IPS-15b (cell line): ENCODE measurements around the gene RITA1.

ENCODE experiments used
- H3K27me3 ChIP-seq: one replicate; pipeline ENCODE4 v1.6.1; 2013; ENCODE audit warnings: low read length; ENCODE audit not compliant: control insufficient read depth, insufficient read depth
- H3K36me3 ChIP-seq: one replicate; pipeline ENCODE4 v1.6.1; 2013; ENCODE audit warnings: low read length; ENCODE audit not compliant: control insufficient read depth, insufficient read depth
- H3K4me1 ChIP-seq: one replicate; pipeline ENCODE4 v1.6.1; 2013; ENCODE audit warnings: mild to moderate bottlenecking, low read length; ENCODE audit not compliant: control insufficient read depth, insufficient read depth
- H3K4me3 ChIP-seq: one replicate; pipeline ENCODE4 v1.5.1; 2013; ENCODE audit warnings: low read depth, low read length
- H3K9ac ChIP-seq: one replicate; pipeline ENCODE4 v1.6.1; 2013; ENCODE audit warnings: low read depth, mild to moderate bottlenecking, low read length
- H3K9me3 ChIP-seq: one replicate; pipeline ENCODE4 v1.6.1; 2013; ENCODE audit warnings: mild to moderate bottlenecking, low read length; ENCODE audit not compliant: control insufficient read depth, insufficient read depth

RITA1 gene

DNA sequence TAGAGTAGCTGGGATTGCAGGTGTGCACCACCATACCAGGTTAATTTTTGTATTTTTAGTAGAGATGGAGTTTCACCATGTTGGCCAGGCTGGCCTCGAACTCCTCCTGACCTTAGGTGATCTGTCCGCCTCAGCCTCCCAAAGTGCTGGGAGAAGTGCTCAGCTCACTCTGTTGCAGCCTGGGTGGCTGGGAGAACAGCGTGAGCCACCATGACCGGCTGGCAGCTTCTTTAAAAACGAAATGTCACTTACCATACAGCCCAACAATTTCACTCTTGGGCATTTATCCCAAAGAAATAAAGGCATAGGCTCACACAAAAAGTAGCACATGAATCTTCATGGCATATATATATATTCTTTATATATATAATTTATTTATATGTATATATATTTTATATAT is 40.7 kb upstream of the RITA1 start:
- H3K4me3 ChIP-seq: no peak overlapping the region
- peaks cover 1% of the 10 kb centered on the region for H3K27me3 ChIP-seq
- H3K4me1 ChIP-seq: peaks cover 4% of the 10 kb centered on the region
- no peaks in the 10 kb centered on the region for H3K36me3 ChIP-seq
- H3K9me3 ChIP-seq: no peaks in the 10 kb centered on the region
- no peak overlapping the region for H3K9ac ChIP-seq

DNA sequence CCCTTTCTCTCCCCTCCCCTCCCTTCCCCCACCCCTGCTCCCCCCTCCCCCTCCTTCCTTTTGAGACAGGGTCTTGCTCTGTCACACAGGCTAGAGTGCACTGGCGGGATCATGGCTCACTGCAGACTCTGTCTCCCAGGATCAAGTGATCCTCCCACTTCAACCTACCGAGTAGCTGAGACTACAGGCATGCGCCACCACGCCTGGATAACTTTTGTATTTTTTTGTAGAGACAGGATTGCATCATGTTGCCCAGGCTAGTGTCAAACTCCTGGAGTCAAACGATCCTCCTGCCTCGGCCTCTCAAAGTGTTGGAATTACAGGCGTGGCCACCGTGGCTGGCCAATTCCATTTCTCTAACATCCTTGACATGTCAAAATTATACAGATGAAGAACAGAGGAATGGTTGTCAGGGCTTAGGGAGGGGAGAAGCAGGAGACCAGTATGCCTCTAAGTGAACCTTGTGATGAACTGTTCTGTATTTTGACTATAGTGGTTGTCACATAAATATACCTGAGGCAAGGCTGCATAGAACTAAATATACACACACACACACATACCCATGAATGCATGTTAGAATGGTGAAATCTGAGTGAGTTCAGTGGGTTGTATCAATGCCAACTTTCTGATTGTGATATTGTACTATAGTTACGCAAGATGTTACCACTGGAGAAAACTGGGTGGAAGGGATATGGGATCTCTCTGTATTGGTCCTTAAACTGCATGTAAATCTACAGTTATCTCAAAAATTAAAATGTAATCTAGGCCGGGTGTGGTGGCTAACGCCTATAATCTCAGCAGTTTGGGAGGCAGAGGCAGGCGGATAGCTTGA is 39.6 kb upstream of the RITA1 start:
- Histone ChIP-seq H3K9me3 (no peaks in the 10 kb centered on the region), H3K4me3 (no peak overlapping the region), H3K36me3 (no peaks in the 10 kb centered on the region), H3K9ac (no peak overlapping the region), H3K4me1 (peaks cover 5% of the 10 kb centered on the region), H3K27me3 (peaks cover 11% of the 10 kb centered on the region)

DNA sequence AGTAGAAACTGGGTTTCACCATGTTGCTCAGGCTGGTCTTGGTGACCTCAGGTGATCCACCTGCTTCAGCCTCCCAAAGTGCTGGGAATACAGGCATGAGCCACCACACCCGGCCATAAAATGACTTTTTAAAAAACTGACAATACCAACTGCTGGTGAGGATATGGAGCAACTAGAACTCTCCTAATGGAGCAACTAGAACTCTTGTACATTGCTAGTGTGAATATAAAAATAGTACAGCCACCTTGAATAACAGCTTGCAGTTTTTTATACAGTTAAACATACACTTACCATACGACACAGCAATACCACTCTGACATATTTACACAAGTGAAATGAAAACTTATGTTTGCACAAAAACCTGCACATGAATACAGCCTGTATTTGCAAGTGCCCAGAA is 38.5 kb upstream of the RITA1 start:
- H3K36me3 ChIP-seq: no peaks in the 10 kb centered on the region
- no peaks in the 10 kb centered on the region for H3K9me3 ChIP-seq
- H3K9ac ChIP-seq: no peak overlapping the region
- peaks cover 5% of the 10 kb centered on the region for H3K4me1 ChIP-seq
- peaks cover 18% of the 10 kb centered on the region for H3K27me3 ChIP-seq
- no peak overlapping the region for H3K4me3 ChIP-seq

DNA sequence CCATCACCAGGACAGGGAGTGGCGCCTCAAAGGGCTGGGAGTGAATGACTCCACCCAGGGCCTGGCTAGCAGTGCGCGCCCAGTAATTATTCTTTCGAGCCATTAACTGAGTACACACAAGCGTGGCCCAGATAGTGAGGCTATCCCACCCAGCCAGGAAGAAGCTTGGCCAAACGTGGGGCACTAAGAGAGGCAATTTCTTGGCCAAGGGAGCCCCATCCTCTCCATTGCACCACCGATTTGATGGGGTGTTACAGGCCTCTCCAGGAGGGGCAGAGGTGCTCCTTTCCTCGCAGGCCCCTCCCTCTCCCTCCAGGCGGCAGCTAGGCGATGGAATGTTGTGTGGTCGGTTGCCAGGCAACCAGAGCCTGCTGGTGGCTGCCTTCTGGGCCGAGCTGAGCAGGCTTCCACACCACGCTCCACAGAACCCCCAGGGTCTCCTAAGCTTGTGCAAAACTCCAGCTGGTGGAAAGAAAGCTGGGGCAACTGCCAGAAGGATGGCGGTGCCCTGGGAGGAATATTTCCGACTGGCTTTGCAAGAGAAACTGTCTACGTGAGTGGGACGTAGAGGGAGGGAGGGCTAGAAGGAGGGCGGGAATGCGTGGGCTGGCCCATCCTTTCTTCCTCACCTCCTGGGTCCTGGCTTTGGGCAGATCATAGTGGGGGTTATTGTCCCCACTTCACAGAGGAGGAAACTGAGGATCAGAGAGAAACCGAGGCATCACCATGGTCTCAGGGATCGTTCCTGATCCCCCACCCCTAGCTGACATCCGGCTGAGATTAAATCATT is 36.0 kb upstream of the RITA1 start, which contains the start of gene CFAP73:
Gene CFAP73 (plus strand): TSS at position 364 of the 790 bp plus-strand sequence. CDS start 134 bp downstream, at position 498.
- Histone ChIP-seq H3K27me3 (peaks cover 36% of the 10 kb centered on the region), H3K9me3 (no peaks in the 10 kb centered on the region), H3K9ac (no peak within 1 kb of the TSS), H3K4me1 (peaks cover 6% of the 10 kb centered on the region), H3K36me3 (no peaks in the 10 kb centered on the region), H3K4me3 (peak within 1 kb of the TSS; percentile 30)

DNA sequence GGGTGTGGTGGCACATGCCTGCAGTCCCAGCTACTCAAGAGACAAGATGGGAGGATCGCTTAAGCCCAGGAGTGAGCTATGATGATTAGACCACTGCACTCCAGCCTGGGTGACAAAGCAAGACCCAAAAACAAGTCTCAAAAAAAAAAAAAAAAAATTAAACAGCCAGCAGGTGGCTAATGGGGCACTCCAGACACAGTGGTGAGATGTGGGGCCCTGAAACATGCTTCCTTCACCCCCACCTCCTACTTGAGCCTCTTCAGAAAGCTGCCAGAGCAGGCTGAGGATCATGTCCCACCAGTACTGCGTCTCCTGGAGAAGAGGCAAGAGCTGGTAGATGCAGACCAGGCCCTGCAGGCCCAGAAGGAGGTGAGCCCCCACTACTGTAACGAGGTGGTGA is 33.9 kb upstream of the RITA1 start:
- peaks cover 6% of the 10 kb centered on the region for H3K4me1 ChIP-seq
- no peaks in the 10 kb centered on the region for H3K36me3 ChIP-seq
- H3K9me3 ChIP-seq: no peaks in the 10 kb centered on the region
- H3K27me3 ChIP-seq: peaks cover 39% of the 10 kb centered on the region
- H3K4me3 ChIP-seq: no peak overlapping the region
- no peak overlapping the region for H3K9ac ChIP-seq

DNA sequence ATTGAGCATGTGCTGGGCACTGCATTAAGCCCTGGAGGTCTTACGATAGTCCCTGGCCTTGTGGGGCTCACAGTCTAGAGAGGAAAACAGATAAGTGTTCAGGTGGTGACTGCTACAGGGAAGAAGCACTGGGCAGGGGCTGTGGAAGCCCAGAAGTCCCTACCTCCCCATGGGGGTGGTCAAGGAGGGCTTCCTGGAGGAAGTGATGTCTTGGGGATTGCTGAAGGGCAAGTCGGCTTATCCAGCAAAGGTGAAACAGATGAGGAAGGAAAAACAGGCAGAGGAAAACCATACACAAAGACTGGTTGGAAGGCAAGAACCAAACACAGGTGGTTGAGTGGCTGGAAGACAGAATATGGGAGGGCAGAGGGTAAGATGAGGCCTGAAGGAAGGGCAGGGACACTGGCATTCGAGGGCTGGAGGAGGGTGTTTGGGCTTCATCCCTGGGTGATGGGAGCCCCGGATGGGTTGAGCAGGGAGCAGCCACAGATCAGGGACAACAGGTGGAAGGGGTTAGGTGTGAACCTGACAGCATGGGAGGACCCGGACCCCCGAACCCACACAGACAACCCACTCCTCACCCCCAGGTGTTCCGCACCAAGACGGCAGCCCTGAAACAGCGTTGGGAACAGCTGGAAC is 33.2 kb upstream of the RITA1 start:
- Histone ChIP-seq H3K36me3 (no peaks in the 10 kb centered on the region), H3K9ac (no peak overlapping the region), H3K9me3 (no peaks in the 10 kb centered on the region), H3K4me3 (peak overlapping the region; percentile 62), H3K27me3 (peaks cover 39% of the 10 kb centered on the region), H3K4me1 (peaks cover 6% of the 10 kb centered on the region)

DNA sequence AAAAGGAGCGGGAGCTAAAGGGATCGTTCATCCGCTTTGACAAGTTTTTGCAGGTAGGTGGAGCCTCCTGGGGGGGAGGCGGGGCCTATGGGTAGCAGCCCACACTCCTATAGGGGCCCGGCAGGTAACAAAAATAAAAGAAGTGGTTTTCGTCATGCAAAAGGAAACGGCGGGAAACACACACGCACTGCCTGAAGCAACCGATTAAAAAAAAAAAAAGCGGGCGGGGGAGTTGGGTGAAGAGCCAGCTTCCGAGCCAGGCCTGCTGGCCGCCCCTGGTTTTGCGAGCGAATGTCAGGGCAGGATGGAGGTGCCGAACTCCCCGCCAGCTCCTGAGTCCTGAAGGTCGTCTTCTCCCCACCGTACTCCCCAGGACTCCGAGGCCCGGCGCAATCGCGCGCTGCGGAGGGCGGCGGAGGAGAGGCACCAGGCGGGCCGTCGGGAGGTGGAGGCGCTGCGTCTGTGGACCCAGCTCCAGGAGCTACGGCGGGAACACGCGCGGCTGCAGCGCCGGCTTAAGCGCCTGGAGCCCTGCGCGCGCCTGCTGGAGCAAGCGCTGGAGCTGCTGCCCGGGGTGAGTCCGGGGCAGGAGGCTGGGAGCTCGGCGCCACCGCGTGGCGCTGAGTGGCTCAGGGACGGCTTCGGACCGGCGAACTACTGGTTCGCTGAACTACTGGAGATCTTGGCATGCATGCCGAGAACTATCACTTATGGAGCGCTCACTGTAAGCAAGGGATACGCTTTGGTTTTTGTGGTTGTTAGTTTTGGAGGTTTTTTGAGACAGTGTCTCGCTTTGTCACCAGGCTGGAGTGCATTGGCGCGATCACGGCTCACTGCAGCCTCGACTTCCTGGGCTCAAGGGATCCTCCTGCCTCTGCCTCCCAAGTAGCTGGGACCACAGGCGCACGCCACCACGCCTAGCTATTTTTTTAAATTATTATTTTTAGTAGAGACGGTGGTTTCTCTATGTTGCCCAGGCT is 32.4 kb upstream of the RITA1 start:
- Histone ChIP-seq H3K9me3 (no peaks in the 10 kb centered on the region), H3K9ac (peak overlapping the region; percentile 47), H3K4me1 (peaks cover 6% of the 10 kb centered on the region), H3K27me3 (peaks cover 39% of the 10 kb centered on the region), H3K36me3 (peaks cover 4% of the 10 kb centered on the region), H3K4me3 (peak overlapping the region; percentile 62)

DNA sequence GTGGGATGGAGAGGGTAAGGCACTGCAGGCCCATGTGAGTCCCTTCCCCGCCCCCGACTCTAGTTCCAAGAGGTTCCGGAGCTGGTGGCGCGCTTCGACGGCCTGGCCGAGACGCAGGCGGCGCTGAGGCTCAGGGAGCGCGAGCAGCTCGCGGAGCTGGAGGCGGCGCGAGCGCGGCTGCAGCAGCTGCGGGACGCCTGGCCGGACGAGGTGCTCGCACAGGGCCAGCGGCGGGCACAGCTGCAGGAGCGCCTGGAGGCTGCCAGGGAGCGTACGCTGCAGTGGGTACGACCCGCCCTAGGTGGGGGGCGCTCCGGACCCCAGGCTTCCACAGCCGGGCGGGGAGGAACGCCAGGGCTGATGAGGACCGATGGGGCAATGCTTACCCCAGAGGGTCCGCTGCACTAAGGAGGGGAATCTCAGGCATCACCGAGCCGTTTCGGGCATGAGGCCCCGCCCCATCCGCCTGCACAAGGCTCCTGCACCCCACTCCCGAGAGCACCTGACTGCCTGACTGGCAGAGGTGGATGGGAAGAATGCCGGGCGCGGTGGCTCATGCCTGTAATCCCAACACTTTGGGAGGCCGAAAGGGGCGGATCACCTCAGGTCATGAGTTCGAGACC is 31.1 kb upstream of the RITA1 start:
- Histone ChIP-seq H3K9me3 (no peaks in the 10 kb centered on the region), H3K9ac (no peak overlapping the region), H3K36me3 (peaks cover 17% of the 10 kb centered on the region), H3K4me3 (peak overlapping the region; percentile 59), H3K27me3 (peaks cover 39% of the 10 kb centered on the region), H3K4me1 (peaks cover 6% of the 10 kb centered on the region)

DNA sequence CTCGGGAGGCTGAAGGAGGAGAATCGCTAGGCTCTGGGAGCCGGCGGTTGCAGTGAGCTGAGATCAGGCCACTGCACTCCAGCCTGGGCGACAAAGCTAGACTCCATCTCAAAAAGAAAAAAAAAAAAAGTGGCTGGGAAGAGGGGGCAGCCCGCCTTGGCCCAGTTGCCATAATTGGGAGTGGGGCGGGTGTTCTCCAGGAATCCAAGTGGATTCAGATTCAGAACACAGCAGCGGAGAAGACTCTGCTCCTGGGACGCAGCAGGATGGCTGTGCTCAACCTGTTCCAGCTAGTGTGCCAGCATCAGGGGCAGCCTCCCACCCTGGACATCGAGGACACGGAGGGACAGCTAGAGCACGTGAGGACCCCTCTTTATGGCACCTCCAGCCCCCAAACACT is 30.5 kb upstream of the RITA1 start:
- peaks cover 22% of the 10 kb centered on the region for H3K36me3 ChIP-seq
- H3K27me3 ChIP-seq: peaks cover 35% of the 10 kb centered on the region
- peak overlapping the region; percentile 59 for H3K4me3 ChIP-seq
- no peaks in the 10 kb centered on the region for H3K9me3 ChIP-seq
- H3K9ac ChIP-seq: no peak overlapping the region
- peaks cover 3% of the 10 kb centered on the region for H3K4me1 ChIP-seq

DNA sequence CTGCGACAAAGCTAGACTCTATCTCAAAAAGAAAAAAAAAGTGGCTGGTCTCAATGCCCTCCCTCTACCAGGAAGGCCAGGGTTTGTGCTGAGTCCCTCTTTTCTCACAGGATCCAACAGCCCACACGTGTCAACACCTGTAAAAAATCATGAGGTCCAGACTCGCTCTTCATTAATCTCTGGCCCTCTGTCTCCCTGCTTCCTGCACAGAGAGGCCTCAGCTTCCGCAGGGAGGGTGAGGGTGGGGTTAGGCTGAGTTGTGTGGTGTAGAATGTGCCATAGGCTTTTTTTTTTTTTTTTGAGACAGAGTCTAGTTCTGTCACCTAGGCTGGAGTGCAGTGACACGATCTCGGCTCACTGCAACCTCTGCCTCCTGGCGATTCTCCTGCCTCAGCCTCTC is 29.9 kb upstream of the RITA1 start:
- Histone ChIP-seq H3K4me1 (peaks cover 3% of the 10 kb centered on the region), H3K4me3 (no peak overlapping the region), H3K9ac (no peak overlapping the region), H3K36me3 (peaks cover 27% of the 10 kb centered on the region), H3K9me3 (no peaks in the 10 kb centered on the region), H3K27me3 (peaks cover 30% of the 10 kb centered on the region)
